Measurements from ENCODE around the gene SLC6A19.

The SLC6A19 gene

GRCh38 chr5:1177826-1178528 is 23.4 kb upstream of the SLC6A19 start:
- no peak overlapping the region for H3K4me3 ChIP-seq
- TF ChIP-seq CTCF (IDR thresholded peaks at IDR 0.05) = no peak
- H3K27ac ChIP-seq = no peak overlapping the region
- DNase-seq (ENCODE audit: low spot score) = no peak

GRCh38 chr5:1178529-1179382 is 22.6 kb upstream of the SLC6A19 start:
- Histone ChIP-seq H3K4me3 (no peak overlapping the region), H3K27ac (no peak overlapping the region)
- DNase-seq (ENCODE audit: low spot score) = no peak
- TF ChIP-seq CTCF (IDR thresholded peaks at IDR 0.05) = no peak

GRCh38 chr5:1179383-1179715 is 22.0 kb upstream of the SLC6A19 start:
- no peak for DNase-seq (ENCODE audit: low spot score)
- TF ChIP-seq CTCF (IDR thresholded peaks at IDR 0.05) = no peak
- Histone ChIP-seq H3K27ac (no peak overlapping the region), H3K4me3 (no peak overlapping the region)

- no peak overlapping the region for H3K27ac ChIP-seq
- no peak overlapping the region for H3K4me3 ChIP-seq
- no peak for TF ChIP-seq CTCF (IDR thresholded peaks at IDR 0.05)
- no peak for DNase-seq (ENCODE audit: low spot score)
Observed at GRCh38 chr5:1180096-1180495, 21.3 kb upstream of the SLC6A19 start.

GRCh38 chr5:1180841-1181271 is 20.5 kb upstream of the SLC6A19 start:
- DNase-seq (ENCODE audit: low spot score) = no peak
- Histone ChIP-seq H3K27ac (no peak overlapping the region), H3K4me3 (no peak overlapping the region)
- TF ChIP-seq CTCF (IDR thresholded peaks at IDR 0.05) = no peak

GRCh38 chr5:1181451-1182359 is 19.7 kb upstream of the SLC6A19 start:
- Histone ChIP-seq H3K27ac (no peak overlapping the region), H3K4me3 (no peak overlapping the region)
- DNase-seq (ENCODE audit: low spot score) = no peak
- no peak for TF ChIP-seq CTCF (IDR thresholded peaks at IDR 0.05)

Data from coronary artery (tissue), 2 donors.